Upper lobe of left lung (tissue), 6 donors: Measurements from ENCODE around the gene FBLN1. TPM values are rescaled to one million over a fixed set of nuclear protein-coding genes. Genes with fewer than 3 reads are reported as not detected.
"Not testable (repeated sequence)": the region's sequence is repeated elsewhere in the genome, so short reads cannot be mapped to it uniquely, and the experiment has no call there.

Experiments
- ATAC-seq, 2 donors: fragments of 200-7000 bp; cut with Tn5 transposase; one replicate each; pipeline ENCODE4 v1.9.1; 2022; ENCODE audit warnings: mild to moderate bottlenecking in 2 of 2, moderate library complexity in 2 of 2; ENCODE audit not compliant: low FRiP score in 2 of 2
- DNase-seq, 2 donors: peaks; one replicate each; pipeline ENCODE4 v3.0.0-alpha.2; 2019 to 2020
- H3K27ac ChIP-seq, 4 donors: fragments of 200-600 bp; sonication (generic); one replicate each; pipeline ENCODE4 v1.5.1; 2016 to 2019
- H3K27me3 ChIP-seq, 4 donors: fragments of 200-600 bp; sonication (generic); one replicate each; pipeline ENCODE4 v1.5.1; 2017 to 2019
- H3K36me3 ChIP-seq, 4 donors: fragments of 200-600 bp; sonication (generic); one replicate each; pipeline ENCODE4 v1.5.1; 2016 to 2019
- H3K4me1 ChIP-seq, 4 donors: fragments of 200-600 bp; sonication (generic); one replicate each; pipeline ENCODE4 v1.5.1; 2018 to 2019
- H3K4me3 ChIP-seq, 4 donors: fragments of 200-600 bp; sonication (generic); one replicate each; pipeline ENCODE4 v1.5.1; 2017 to 2019; ENCODE audit warnings: mild to moderate bottlenecking in 2 of 4, moderate library complexity in 1 of 4
- H3K9me3 ChIP-seq, 4 donors: fragments of 200-600 bp; sonication (generic); one replicate each; pipeline ENCODE4 v1.5.1; 2018 to 2019
- CTCF ChIP-seq, 6 experiments: fragments of 450-650 bp in 4 of 6; fragments of 200-600 bp in 2 of 6; sonication (generic) in 2 of 6; IDR thresholded peaks; one replicate each; pipeline ENCODE4 v1.5.1; 2016 to 2019; ENCODE audit warnings: antibody characterized with exemption in 6 of 6
- EP300 ChIP-seq, 4 donors: sonication (generic); formaldehyde crosslinking; IDR thresholded peaks; one replicate each; pipeline ENCODE4 v1.5.1; 2017; ENCODE audit warnings: antibody characterized with exemption in 4 of 4, control low read depth in 2 of 4
- POLR2A ChIP-seq, 4 donors: fragments of 450-650 bp; IDR thresholded peaks; one replicate each; pipeline ENCODE4 v1.5.1; 2016 to 2017; ENCODE audit warnings: antibody characterized with exemption in 4 of 4, mild to moderate bottlenecking in 2 of 4
- POLR2AphosphoS5 ChIP-seq, 2 donors: sonication (generic); formaldehyde crosslinking; IDR thresholded peaks; one replicate each; pipeline ENCODE4 v1.5.1; 2017; ENCODE audit warnings: antibody characterized with exemption in 2 of 2
- WGBS, 2 donors: methylation state at CpG; one replicate each; pipeline ENCODE4 v1.1.5; 2017 to 2018; 5-methylcytosine and 5-hydroxymethylcytosine counted together
- total RNA-seq, 6 donors: library from RNA; depleted of rRNA in 4 of 6; stranded (reverse); fragments of >200 nt in 4 of 6; gene quantifications; one replicate each; pipeline versions ENCODE4 v1.1.0 to v1.2.1, GENCODE V29; 2016 to 2021
- donor health status: DM: no; HTN: no; CAD: no; lungs with moderate emphysema.
- donor health status: DM: no; HTN: yes; CAD: no; lungs with severe emphysema.

Gene FBLN1
- total RNA-seq, 6 donors from 2014 or later = 63.9 to 523 (median 207) TPM

DNA sequence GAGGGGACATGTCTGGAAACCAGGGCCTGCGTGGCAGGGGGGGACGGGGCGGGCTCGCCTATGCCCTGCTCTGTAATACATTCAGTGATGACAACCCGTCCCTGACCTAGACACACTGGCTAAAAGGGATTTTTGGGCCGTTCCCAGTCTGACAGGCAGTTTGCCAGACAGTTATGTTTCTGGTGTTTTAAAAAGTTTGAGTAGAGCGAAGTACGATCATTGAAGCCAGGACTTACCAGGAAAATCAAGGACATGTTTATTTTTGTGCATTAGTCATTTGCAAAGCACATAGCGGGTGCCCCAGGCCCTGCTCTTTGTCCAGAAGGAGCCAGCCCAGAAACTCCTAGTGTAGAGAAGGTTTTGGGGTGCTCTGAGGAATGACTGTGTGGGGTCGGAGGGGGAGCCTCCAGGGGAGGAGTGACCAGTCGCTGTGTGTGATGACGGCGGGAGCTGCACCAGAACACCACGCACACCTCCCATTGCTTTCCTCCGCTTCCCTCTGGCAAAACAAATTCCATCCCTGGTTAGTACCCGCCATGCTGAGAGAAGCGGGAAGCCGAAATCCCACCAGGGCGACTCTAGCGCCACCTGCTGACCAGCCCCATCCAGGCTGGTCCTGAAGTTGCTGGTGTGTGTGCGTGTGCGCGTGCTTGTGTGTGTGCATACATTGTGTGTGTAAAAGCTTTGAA lies 50.8 kb downstream of the FBLN1 start:
- no peak overlapping the region for H3K4me3 ChIP-seq
- DNase-seq = peak; percentile 58 to 79
- H3K36me3 ChIP-seq = no peaks in the 10 kb centered on the region
- ATAC-seq = peak; percentile 63 to 77
- peaks cover 21 to 39% (median 28%) of the 10 kb centered on the region in 4 donors for H3K4me1 ChIP-seq
- H3K9me3 ChIP-seq = no peaks in the 10 kb centered on the region
- TF ChIP-seq POLR2A (IDR thresholded peaks at IDR 0.05) (no peak), POLR2AphosphoS5 (IDR thresholded peaks at IDR 0.05) (peak in 1 of 2 donors; percentile 6), CTCF (IDR thresholded peaks at IDR 0.05) (peak; percentile 75 to 90 (median 82)), EP300 (IDR thresholded peaks at IDR 0.05) (no peak)
- WGBS, 2 donors = 21 to 40% methylated on average over 18 to 23 of the region's 23 CpGs
- H3K27me3 ChIP-seq = no peaks in the 10 kb centered on the region
- H3K27ac ChIP-seq = peak overlapping the region; percentile 68 to 88 (median 80)

DNA sequence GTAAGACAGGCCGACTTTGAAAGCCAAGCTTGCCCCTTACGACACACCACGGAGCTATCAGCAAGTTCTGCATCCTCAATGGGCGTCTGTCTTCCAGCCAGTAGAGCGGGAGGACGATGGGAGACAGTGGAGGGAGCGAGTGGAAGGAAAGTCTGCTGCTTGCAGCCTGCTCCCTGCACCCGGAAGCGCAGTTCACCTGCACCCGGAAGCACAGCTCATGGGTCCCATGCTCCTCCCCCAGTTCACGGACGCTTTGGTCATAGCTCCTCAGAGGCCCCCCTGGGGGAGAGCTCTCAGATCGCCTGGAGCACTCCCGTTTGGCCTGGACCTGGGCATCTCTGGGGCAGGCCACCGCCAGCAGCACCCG lies 51.3 kb downstream of the FBLN1 start:
- TF ChIP-seq CTCF (IDR thresholded peaks at IDR 0.05) = no peak
- no peak for TF ChIP-seq POLR2AphosphoS5 (IDR thresholded peaks at IDR 0.05)
- TF ChIP-seq EP300 (IDR thresholded peaks at IDR 0.05) = no peak
- no peak for TF ChIP-seq POLR2A (IDR thresholded peaks at IDR 0.05)
- Histone ChIP-seq H3K4me3 (no peak overlapping the region), H3K4me1 (peaks cover 20 to 39% (median 26%) of the 10 kb centered on the region in 4 donors), H3K36me3 (no peaks in the 10 kb centered on the region), H3K27ac (peak overlapping the region in 3 of 4 donors; percentile 36 to 82 (median 68)), H3K9me3 (no peaks in the 10 kb centered on the region), H3K27me3 (no peaks in the 10 kb centered on the region)
- DNase-seq (no peak), ATAC-seq (no peak)
- 57 to 65% methylated on average over 14 to 15 of the region's 16 CpGs for WGBS, 2 donors

- H3K36me3 ChIP-seq = no peaks in the 10 kb centered on the region
- 63 to 76% methylated on average over 19 of the region's 19 CpGs for WGBS, 2 donors
- peak overlapping the region in 1 of 4 donors; percentile 36 for H3K27ac ChIP-seq
- H3K4me3 ChIP-seq = no peak overlapping the region
- peaks cover 19 to 39% (median 26%) of the 10 kb centered on the region in 4 donors for H3K4me1 ChIP-seq
- DNase-seq (no peak), ATAC-seq (no peak)
- H3K27me3 ChIP-seq = no peaks in the 10 kb centered on the region
- TF ChIP-seq EP300 (IDR thresholded peaks at IDR 0.05) (no peak), POLR2AphosphoS5 (IDR thresholded peaks at IDR 0.05) (no peak), POLR2A (IDR thresholded peaks at IDR 0.05) (no peak), CTCF (IDR thresholded peaks at IDR 0.05) (no peak)
- H3K9me3 ChIP-seq = peaks cover 0 to 3% (median 1%) of the 10 kb centered on the region in 4 donors
Measured at GRCh38 chr22:45554861-45555260, 52.2 kb downstream of the FBLN1 start.

- not testable (repeated sequence) for H3K27ac ChIP-seq, DNase-seq, ATAC-seq, H3K4me3 ChIP-seq, H3K36me3 ChIP-seq, H3K27me3 ChIP-seq
- peaks cover 0 to 13% (median 10%) of the 10 kb centered on the region in 4 donors for H3K9me3 ChIP-seq
- 69 to 74% methylated on average over 5 to 7 of the region's 7 CpGs for WGBS, 2 donors
- H3K4me1 ChIP-seq = peaks cover 2 to 14% (median 12%) of the 10 kb centered on the region in 4 donors
Measured at GRCh38 chr22:45557926-45558325, 55.2 kb downstream of the FBLN1 start.

DNA sequence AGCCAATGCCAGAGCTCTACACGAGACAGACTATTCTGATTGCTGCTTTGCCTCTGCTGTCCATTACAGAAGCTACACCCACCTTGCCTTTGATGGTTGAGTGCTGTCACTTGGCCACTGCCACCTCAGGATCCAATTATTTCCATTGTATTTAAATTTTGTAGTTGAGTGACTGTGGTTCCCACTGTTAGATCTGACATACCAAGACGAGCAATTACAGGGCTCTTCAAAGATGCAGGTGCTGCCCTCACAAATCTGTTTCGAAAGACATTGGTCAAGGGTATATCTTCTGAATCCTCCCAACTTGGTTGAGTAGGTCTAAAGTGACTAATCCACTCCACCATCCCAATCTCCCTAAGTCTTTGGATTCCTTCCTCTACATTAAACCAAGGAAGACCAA lies 57.4 kb downstream of the FBLN1 start:
- 89 to 93% methylated on average over 3 of the region's 3 CpGs for WGBS, 2 donors
- not testable (repeated sequence) for DNase-seq, H3K4me3 ChIP-seq, ATAC-seq, H3K4me1 ChIP-seq, H3K36me3 ChIP-seq, H3K27ac ChIP-seq, H3K27me3 ChIP-seq
- peaks cover 0 to 13% (median 10%) of the 10 kb centered on the region in 4 donors for H3K9me3 ChIP-seq

DNA sequence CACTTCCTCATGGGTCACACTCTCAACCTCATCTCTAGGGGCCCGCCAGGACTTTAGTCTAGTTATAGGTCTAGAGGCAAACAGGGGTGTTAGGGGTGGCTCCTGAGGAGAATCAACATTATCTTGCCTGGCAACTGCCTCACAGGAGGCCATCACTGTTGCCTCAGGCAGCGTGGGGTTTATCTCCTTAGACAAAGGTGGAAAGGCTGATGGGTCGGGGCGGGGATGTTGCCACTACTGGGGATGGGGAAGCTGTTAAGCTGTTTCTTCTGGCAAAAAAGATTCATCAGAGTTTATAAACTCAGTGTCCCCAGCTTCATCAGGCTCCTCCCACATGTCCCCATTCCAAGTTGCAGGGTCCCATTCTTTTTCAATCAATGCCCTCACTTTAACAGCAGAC lies 58.1 kb downstream of the FBLN1 start:
- H3K36me3 ChIP-seq, H3K27ac ChIP-seq, ATAC-seq, H3K4me1 ChIP-seq, H3K27me3 ChIP-seq, DNase-seq, H3K4me3 ChIP-seq: not testable (repeated sequence)
- peaks cover 0 to 13% (median 10%) of the 10 kb centered on the region in 4 donors for H3K9me3 ChIP-seq
- WGBS, 2 donors = 93 to 99% methylated on average over 4 of the region's 4 CpGs
